Body of pancreas (tissue), 4 donors: Measurements from ENCODE around the gene CRKL.

Experiments
- CTCF ChIP-seq, 7 experiments: fragments of 450-650 bp in 4 of 7; fragments of 200-600 bp in 3 of 7; sonication (generic) in 3 of 7; IDR thresholded peaks; one replicate each; pipeline ENCODE4 v1.5.1; 2016 to 2019; ENCODE audit warnings: antibody characterized with exemption in 7 of 7
- POLR2A ChIP-seq, 3 donors: fragments of 450-650 bp; IDR thresholded peaks; one replicate each; pipeline ENCODE4 v1.6.1; 2016; ENCODE audit warnings: antibody characterized with exemption in 3 of 3, mild to moderate bottlenecking in 2 of 3

- no peak for TF ChIP-seq CTCF (IDR thresholded peaks at IDR 0.05)
- TF ChIP-seq POLR2A (IDR thresholded peaks at IDR 0.05): no peak
Measured at GRCh38 chr22:20980523-20980922, 63.3 kb downstream of the CRKL start.
